IMR-90 (cell line): ENCODE results near the gene SMARCC2. TPM values are rescaled to one million over a fixed set of nuclear protein-coding genes. Genes with fewer than 3 reads are reported as not detected.

Source experiments
- ATAC-seq: fragments of 200-7000 bp; cut with Tn5 transposase; 2 replicates; pipeline ENCODE4 v1.9.1; 2020; ENCODE audit warnings: low read depth, mild to moderate bottlenecking, moderate library complexity
- BruUV-seq: library from RNA; stranded (reverse); fragments of 400-500 nt; replicated peaks from 2 replicates; lab custom pipeline; 2021; lab: Mats Ljungman, UMichigan
- CTCF ChIA-PET: fragments of 300-600 bp; formaldehyde crosslinking; extraction: SDS; loops from one replicate; lab custom pipeline; 2021; ENCODE audit warnings: antibody characterized with exemption; lab: Yijun Ruan, JAX
- POLR2A ChIA-PET: fragments of 300-600 bp; sonication (Branson Sonifier 250); formaldehyde crosslinking; loops from one replicate; lab custom pipeline; 2022; ENCODE audit warnings: antibody characterized with exemption; ENCODE audit not compliant: unreplicated experiment; lab: Charles Lee
- DNase-seq: peaks from one replicate; pipeline ENCODE4 v3.0.0; 2013
- H2AFZ ChIP-seq: replicated peaks from 2 replicates; pipeline ENCODE3; 2013; ENCODE audit warnings: low read length, mild to moderate bottlenecking; ENCODE audit not compliant: poor library complexity
- H2AK5ac ChIP-seq: 2 replicates; pipeline ENCODE4 v1.6.1; 2013; ENCODE audit warnings: low read depth, low read length, inconsistent platforms
- H2AK9ac ChIP-seq: replicated peaks from 2 replicates; pipeline ENCODE3; 2013; ENCODE audit warnings: mild to moderate bottlenecking, low read depth, low read length, moderate library complexity; ENCODE audit not compliant: poor library complexity
- H2BK120ac ChIP-seq: 2 replicates; pipeline ENCODE4 v1.6.1; 2013; ENCODE audit warnings: low read depth, low read length, inconsistent platforms
- H2BK15ac ChIP-seq: 3 replicates; pipeline ENCODE4 v1.6.1; 2013; ENCODE audit warnings: low read depth, low read length, inconsistent platforms
- H2BK20ac ChIP-seq: 2 replicates; pipeline ENCODE4 v1.6.1; 2013; ENCODE audit warnings: low read depth, mild to moderate bottlenecking, inconsistent platforms, low read length, moderate library complexity
- H2BK5ac ChIP-seq: 2 replicates; pipeline ENCODE4 v1.6.1; 2013; ENCODE audit warnings: mild to moderate bottlenecking, low read depth, low read length, inconsistent platforms; ENCODE audit not compliant: poor library complexity, severe bottlenecking
- H3K14ac ChIP-seq: replicated peaks from 2 replicates; pipeline ENCODE4 v1.6.1; 2013; ENCODE audit warnings: low read depth, low read length, inconsistent platforms
- H3K18ac ChIP-seq: 2 replicates; pipeline ENCODE4 v1.6.1; 2013; ENCODE audit warnings: low read depth, low read length, control low read depth
- H3K23ac ChIP-seq: 2 replicates; pipeline ENCODE4 v1.6.1; 2013; ENCODE audit warnings: low read depth, low read length, inconsistent platforms
- H3K27ac ChIP-seq: 2 replicates; pipeline ENCODE4 v1.5.1; 2013; ENCODE audit warnings: mild to moderate bottlenecking, control low read depth, low read length; ENCODE audit not compliant: insufficient read depth
- H3K27me3 ChIP-seq: 2 replicates; pipeline ENCODE4 v1.6.1; 2013; ENCODE audit warnings: low read length; ENCODE audit not compliant: control insufficient read depth, insufficient read depth
- H3K36me3 ChIP-seq: 2 replicates; pipeline ENCODE4 v1.6.1; 2013; ENCODE audit warnings: low read length, mixed read lengths; ENCODE audit not compliant: control insufficient read depth, insufficient read depth
- H3K4ac ChIP-seq: 2 replicates; pipeline ENCODE4 v1.6.1; 2013; ENCODE audit warnings: low read depth, low read length, inconsistent platforms
- H3K4me1 ChIP-seq: 2 replicates; pipeline ENCODE4 v1.6.1; 2013; ENCODE audit warnings: low read length, mixed read lengths; ENCODE audit not compliant: control insufficient read depth, insufficient read depth
- H3K4me2 ChIP-seq: 2 replicates; pipeline ENCODE4 v1.6.1; 2013; ENCODE audit warnings: low read depth, mild to moderate bottlenecking, control low read depth, low read length, moderate library complexity
- H3K4me3 ChIP-seq: 2 replicates; pipeline ENCODE4 v1.5.1; 2013; ENCODE audit warnings: low read depth, mild to moderate bottlenecking, control low read depth, low read length, moderate library complexity; ENCODE audit not compliant: insufficient read depth
- H3K56ac ChIP-seq: 2 replicates; pipeline ENCODE4 v1.6.1; 2013; ENCODE audit warnings: low read length, inconsistent platforms; ENCODE audit not compliant: insufficient read depth; ENCODE audit errors: extremely low read depth
- H3K79me1 ChIP-seq, 2 experiments: 2 replicates each; pipeline ENCODE4 v1.6.1; 2013; ENCODE audit warnings: low read length in 2 of 2, inconsistent platforms in 1 of 2, low read depth in 1 of 2
- H3K9ac ChIP-seq: 2 replicates; pipeline ENCODE4 v1.6.1; 2013; ENCODE audit warnings: low read depth, low read length, control low read depth
- H3K9me1 ChIP-seq: 2 replicates; pipeline ENCODE4 v1.6.1; 2013; ENCODE audit warnings: low read length, inconsistent platforms; ENCODE audit not compliant: insufficient read depth
- H3K9me3 ChIP-seq: 2 replicates; pipeline ENCODE4 v1.6.1; 2013; ENCODE audit warnings: low read length; ENCODE audit not compliant: control insufficient read depth, insufficient read depth
- H4K20me1 ChIP-seq: 2 replicates; pipeline ENCODE4 v1.6.1; 2013; ENCODE audit warnings: low read length, inconsistent platforms; ENCODE audit not compliant: insufficient read depth
- H4K5ac ChIP-seq: 2 replicates; pipeline ENCODE4 v1.6.1; 2013; ENCODE audit warnings: mild to moderate bottlenecking, low read depth, low read length, control low read depth
- H4K8ac ChIP-seq, 2 experiments: 2 replicates each; pipeline ENCODE4 v1.6.1; 2013; ENCODE audit warnings: low read depth in 2 of 2, low read length in 2 of 2, control low read depth in 1 of 2, inconsistent platforms in 1 of 2
- H4K91ac ChIP-seq: 2 replicates; pipeline ENCODE4 v1.6.1; 2013; ENCODE audit warnings: low read depth, low read length, inconsistent platforms; ENCODE audit not compliant: insufficient read depth
- CHD1 ChIP-seq: IDR thresholded peaks from 2 replicates; pipeline ENCODE4 v1.6.1; 2012; ENCODE audit warnings: low read depth, low read length, improper control_type of control experiment
- MAFK ChIP-seq: IDR thresholded peaks from 2 replicates; pipeline ENCODE4 v1.6.1; 2012; ENCODE audit warnings: low read depth, low read length, improper control_type of control experiment
- NFE2L2 ChIP-seq: fragments of 150-350 bp; IDR thresholded peaks from 2 replicates; pipeline ENCODE4 v1.6.1; 2016; ENCODE audit warnings: low read depth, mild to moderate bottlenecking, low read length
- RFX5 ChIP-seq: IDR thresholded peaks from 2 replicates; pipeline ENCODE4 v1.8.0; 2012; ENCODE audit warnings: low read depth, mild to moderate bottlenecking, low read length, moderate library complexity
- WGBS, 2 experiments: methylation state at CpG; one replicate each; pipeline versions ENCODE4 v1.1.5 to v1.1.7; 2013; ENCODE audit warnings: missing lambda C conversion rate in 2 of 2; ENCODE audit not compliant: insufficient read length in 1 of 2; ENCODE audit errors: extremely low coverage in 2 of 2; 5-methylcytosine and 5-hydroxymethylcytosine counted together
- dilution Hi-C: fragments of 300-500 bp; cut with HindIII; formaldehyde crosslinking; loops from one replicate; pipeline ENCODE4 v1.14.3; 2018; ENCODE audit warnings: low sequenced_read_pairs; ENCODE audit not compliant: unreplicated experiment
- in situ Hi-C: fragments of 300-500 bp; cut with MboI; formaldehyde crosslinking; loops from 3 replicates; pipeline ENCODE4 v1.14.3; 2019; ENCODE audit warnings: low sequenced_read_pairs, inconsistent platforms, mixed read lengths
- intact Hi-C: fragments of 100-400 bp; cut with micrococcal nuclease; formaldehyde crosslinking; loops from 2 replicates; pipeline ENCODE4 v1.10.0; 2022
- polyA plus RNA-seq, 3 experiments: library from polyadenylated mRNA; depleted of rRNA; stranded (reverse); fragments of >200 nt; gene quantifications; 2 replicates each; pipeline ENCODE4 v1.2.3, GENCODE V29; 2012; ENCODE audit warnings: low replicate concordance in 1 of 3
- total RNA-seq: library from RNA; depleted of rRNA; stranded (reverse); fragments of >200 nt; gene quantifications from 2 replicates; pipeline ENCODE4 v1.2.3, GENCODE V29; 2012

The SMARCC2 gene
- total and polyA plus RNA-seq, 2 of the 4 experiments (the other 2 are of a cell fraction), result 42.3 to 43.8 TPM

GRCh38 chr12:56145217-56145616 is 44.1 kb downstream of the SMARCC2 start:
- ChIA-PET POLR2A (no interaction called here), CTCF (no interaction called here)
- no peaks in the 10 kb centered on the region for H3K9me3 ChIP-seq
- intact Hi-C loops (no loop called here), in situ Hi-C loops (no loop called here), dilution Hi-C loops (no loop called here)
- H2AK5ac ChIP-seq, result no peak overlapping the region
- no peak overlapping the region for H3K23ac ChIP-seq
- no peak overlapping the region for H4K5ac ChIP-seq
- peaks cover 41% of the 10 kb centered on the region for H3K36me3 ChIP-seq
- no peak for DNase-seq
- H2BK5ac ChIP-seq, result no peak overlapping the region
- no peaks in the 10 kb centered on the region; the same call in 1 of the 2 replicates for H4K20me1 ChIP-seq
- no peak overlapping the region for H3K4me3 ChIP-seq
- H3K14ac ChIP-seq, result no peak overlapping the region
- H3K27ac ChIP-seq, result no peak overlapping the region
- no peak for TF ChIP-seq RFX5
- no peak for TF ChIP-seq CHD1
- TF ChIP-seq NFE2L2, result no peak
- peak; percentile 84 for TF ChIP-seq MAFK
- H2BK15ac ChIP-seq, result no peak overlapping the region
- WGBS, 2 experiments, result no CpG with 5 or more reads among the region's 3 CpGs
- H3K9me1 ChIP-seq, result peaks cover 14% of the 10 kb centered on the region
- peaks cover 3 to 5% of the 10 kb centered on the region in 2 experiments; a peak in 1 of 4 replicates for H3K79me1 ChIP-seq
- H2BK20ac ChIP-seq, result no peak overlapping the region
- H3K56ac ChIP-seq, result no peak overlapping the region
- no peaks in the 10 kb centered on the region for H3K27me3 ChIP-seq
- no peak overlapping the region for H4K8ac ChIP-seq
- no peak overlapping the region for H3K4ac ChIP-seq
- BruUV-seq, result no TSS peak
- H3K18ac ChIP-seq, result no peak overlapping the region
- H4K91ac ChIP-seq, result no peak overlapping the region
- ATAC-seq, result no peak
- H2AK9ac ChIP-seq, result no peak overlapping the region
- H3K9ac ChIP-seq, result no peak overlapping the region
- no peaks in the 10 kb centered on the region; the same call in 1 of the 2 replicates for H3K4me1 ChIP-seq
- H3K4me2 ChIP-seq, result no peak overlapping the region
- no peak overlapping the region for H2BK120ac ChIP-seq
- no peak overlapping the region for H2AFZ ChIP-seq
